Caco-2 (cell line): ENCODE results near the gene MYO9B. TPM values are rescaled to one million over a fixed set of nuclear protein-coding genes. Genes with fewer than 3 reads are reported as not detected.

Source experiments
- BruUV-seq: library from RNA; stranded (reverse); fragments of 400-500 nt; replicated peaks from 2 replicates; lab custom pipeline; 2021; lab: Mats Ljungman, UMichigan
- CTCF ChIA-PET: fragments of 300-600 bp; sonication (Branson Sonifier 250); formaldehyde crosslinking; loops from one replicate; lab custom pipeline; 2022; ENCODE audit warnings: antibody characterized with exemption; lab: Charles Lee
- POLR2A ChIA-PET: fragments of 300-600 bp; sonication (Branson Sonifier 250); formaldehyde crosslinking; loops from one replicate; lab custom pipeline; 2022; ENCODE audit warnings: antibody characterized with exemption; lab: Charles Lee
- DNase-seq, 2 experiments: peaks; one replicate each; pipeline versions ENCODE4 v3.0.0 to v3.0.0-alpha.2; 2020 to 2022
- H3K27me3 ChIP-seq: replicated peaks from 2 replicates; pipeline ENCODE4 v1.6.0; 2011; ENCODE audit warnings: low read length; ENCODE audit not compliant: control insufficient read depth, insufficient read depth
- H3K36me3 ChIP-seq: 2 replicates; pipeline ENCODE4 v1.5.1; 2011; ENCODE audit warnings: low read length; ENCODE audit not compliant: control insufficient read depth, insufficient read depth
- H3K4me1 ChIP-seq: fragments of 250-450 bp; sonication (Bioruptor Pico); 2 replicates; pipeline ENCODE4 v1.5.1; 2020; ENCODE audit warnings: mild to moderate bottlenecking
- H3K4me3 ChIP-seq: 2 replicates; pipeline ENCODE4 v1.5.1; 2011; ENCODE audit warnings: low read depth, mild to moderate bottlenecking, control low read depth, low read length
- H3K9me3 ChIP-seq: fragments of 250-450 bp; sonication (Bioruptor Pico); 2 replicates; pipeline ENCODE4 v1.5.1; 2020; ENCODE audit warnings: mild to moderate bottlenecking, moderate library complexity
- H3K27ac Mint-ChIP-seq: one replicate; pipeline ENCODE4 v1.8.0; 2022; ENCODE audit warnings: mixed read lengths; ENCODE audit not compliant: unreplicated experiment
- H3K27me3 Mint-ChIP-seq: one replicate; pipeline ENCODE4 v1.8.0; 2022; ENCODE audit warnings: mixed read lengths; ENCODE audit not compliant: insufficient read depth, unreplicated experiment
- H3K36me3 Mint-ChIP-seq: one replicate; pipeline ENCODE4 v1.8.0; 2022; ENCODE audit warnings: mild to moderate bottlenecking, mixed read lengths; ENCODE audit not compliant: insufficient read depth, unreplicated experiment
- H3K4me1 Mint-ChIP-seq: one replicate; pipeline ENCODE4 v1.8.0; 2022; ENCODE audit warnings: low read depth, mixed read lengths; ENCODE audit not compliant: unreplicated experiment
- H3K4me3 Mint-ChIP-seq: one replicate; pipeline ENCODE4 v1.8.0; 2022; ENCODE audit warnings: mild to moderate bottlenecking, moderate library complexity, mixed read lengths; ENCODE audit not compliant: unreplicated experiment
- H3K9me3 Mint-ChIP-seq: one replicate; pipeline ENCODE4 v1.8.0; 2022; ENCODE audit warnings: mixed read lengths; ENCODE audit not compliant: unreplicated experiment
- CTCF ChIP-seq, 2 experiments: fragments of 200-600 bp in 1 of 2; IDR thresholded peaks; 1 replicate in 1 of 2; 2 replicates in 1 of 2; pipeline versions ENCODE4 v1.5.1 to v1.8.0; 2011 to 2022; ENCODE audit warnings: antibody characterized with exemption in 1 of 2, control low read depth in 1 of 2, inconsistent platforms in 1 of 2, low read depth in 1 of 2, low read length in 1 of 2, mild to moderate bottlenecking in 1 of 2, moderate library complexity in 1 of 2; ENCODE audit not compliant: insufficient read depth in 1 of 2, severe bottlenecking in 1 of 2, unreplicated experiment in 1 of 2
- intact Hi-C: fragments of 100-400 bp; cut with micrococcal nuclease; formaldehyde crosslinking; loops from one replicate; pipeline ENCODE4 v1.10.0; 2022; ENCODE audit not compliant: unreplicated experiment
- total RNA-seq: library from RNA; stranded (reverse); gene quantifications from 2 replicates; pipeline ENCODE4 v1.2.3, GENCODE V29; 2022

Gene MYO9B
- total RNA-seq, 1 experiment from 2014 or later, result 47.6 TPM

- TF ChIP-seq CTCF (IDR thresholded peaks at IDR 0.05; ENCODE audit: insufficient read depth in 1 of 2, low read depth in 1 of 2, low read length in 1 of 2, severe bottlenecking in 1 of 2, unreplicated experiment in 1 of 2), result no peak
Observed at GRCh38 chr19:17101686-17102628, 26.4 kb downstream of the MYO9B start.

GRCh38 chr19:17103177-17103576 lies 27.6 kb downstream of the MYO9B start:
- intact Hi-C loops, result no loop called here
- Histone ChIP-seq H3K4me1 (peaks cover 3% of the 10 kb centered on the region), H3K9me3 (no peaks in the 10 kb centered on the region), H3K36me3 (peaks cover 5% of the 10 kb centered on the region), H3K27me3 (no peaks in the 10 kb centered on the region), H3K4me3 (no peak overlapping the region)
- peak; percentile 19 to 46 for TF ChIP-seq CTCF (IDR thresholded peaks at IDR 0.05; ENCODE audit: insufficient read depth in 1 of 2, low read depth in 1 of 2, low read length in 1 of 2, severe bottlenecking in 1 of 2, unreplicated experiment in 1 of 2)
- DNase-seq, result peak in 1 of 2 experiments; percentile 35
- no peaks in the 10 kb centered on the region for H3K27me3 Mint-ChIP-seq
- no peak overlapping the region for H3K27ac Mint-ChIP-seq
- H3K4me3 Mint-ChIP-seq, result no peak overlapping the region
- no peaks in the 10 kb centered on the region for H3K9me3 Mint-ChIP-seq
- CTCF ChIA-PET, result interaction anchor here (0.6 kb wide), 1 partner anchor 352 kb away, joined by 3 read pairs; no protein-coding TSS in a partner anchor
- POLR2A ChIA-PET, result no interaction called here
- H3K36me3 Mint-ChIP-seq, result peaks cover 51% of the 10 kb centered on the region
- no TSS peak for BruUV-seq
- peaks cover 4% of the 10 kb centered on the region for H3K4me1 Mint-ChIP-seq

More at GRCh38 chr19:17101686-17102628, 26.4 kb downstream of the MYO9B start:
- no peak overlapping the region for H3K4me3 Mint-ChIP-seq
- H3K4me1 Mint-ChIP-seq, result peaks cover 15% of the 10 kb centered on the region
- H3K27me3 Mint-ChIP-seq, result no peaks in the 10 kb centered on the region
- BruUV-seq, result no TSS peak
- H3K9me3 Mint-ChIP-seq, result no peaks in the 10 kb centered on the region
- H3K4me3 ChIP-seq, result no peak overlapping the region
- H3K36me3 Mint-ChIP-seq, result peaks cover 58% of the 10 kb centered on the region
- H3K4me1 ChIP-seq, result peaks cover 16% of the 10 kb centered on the region
- H3K36me3 ChIP-seq, result peaks cover 5% of the 10 kb centered on the region
- H3K27ac Mint-ChIP-seq, result no peak overlapping the region
- POLR2A ChIA-PET, result no interaction called here
- H3K27me3 ChIP-seq, result no peaks in the 10 kb centered on the region
- H3K9me3 ChIP-seq, result no peaks in the 10 kb centered on the region
- intact Hi-C loops, result no loop called here
- no peak for DNase-seq
- CTCF ChIA-PET, result no interaction called here

- CTCF ChIA-PET, result no interaction called here
- BruUV-seq, result no TSS peak
- intact Hi-C loops, result loop anchor here (2.0 kb wide), 1 partner anchor 38 kb away; no protein-coding TSS in a partner anchor
- no peak for DNase-seq
- no peak overlapping the region for H3K4me3 ChIP-seq
- Mint-ChIP-seq H3K9me3 (no peaks in the 10 kb centered on the region), H3K4me1 (no peaks in the 10 kb centered on the region), H3K4me3 (no peak overlapping the region), H3K27ac (peak overlapping the region; percentile 58), H3K27me3 (no peaks in the 10 kb centered on the region), H3K36me3 (peaks cover 38% of the 10 kb centered on the region)
- POLR2A ChIA-PET, result no interaction called here
- no peaks in the 10 kb centered on the region for H3K27me3 ChIP-seq
- no peaks in the 10 kb centered on the region for H3K9me3 ChIP-seq
- no peak for TF ChIP-seq CTCF (IDR thresholded peaks at IDR 0.05; ENCODE audit: insufficient read depth in 1 of 2, low read depth in 1 of 2, low read length in 1 of 2, severe bottlenecking in 1 of 2, unreplicated experiment in 1 of 2)
- H3K36me3 ChIP-seq, result peaks cover 5% of the 10 kb centered on the region
- no peaks in the 10 kb centered on the region for H3K4me1 ChIP-seq
Observed at GRCh38 chr19:17104679-17105078, 29.1 kb downstream of the MYO9B start.
